Dermis microvascular lymphatic vessel endothelial cell (primary cell): ENCODE data around the gene GH1. TPM values are rescaled to one million over a fixed set of nuclear protein-coding genes. Genes with fewer than 3 reads are reported as not detected.
"Not testable (repeated sequence)": the region's sequence is repeated elsewhere in the genome, so short reads cannot be mapped to it uniquely, and the experiment has no call there.

Experiments
- DNase-seq, 2 donors: peaks; one replicate each; pipeline versions ENCODE4 v3.0.0 to v3.0.0-alpha.2; 2010; ENCODE audit warnings: low read depth in 2 of 2
- total RNA-seq: library from RNA; depleted of rRNA; stranded (reverse); fragments of >200 nt; gene quantifications from 2 replicates; pipeline ENCODE4 v1.2.1, GENCODE V29; 2014

Gene GH1
- total RNA-seq, 1 donor from 2014 or later = not detected

- DNase-seq = not testable (repeated sequence)
Observed at GRCh38 chr17:63898899-63899798, 19.5 kb downstream of the GH1 start.

- DNase-seq = not testable (repeated sequence)
Observed at GRCh38 chr17:63896524-63897354, 21.9 kb downstream of the GH1 start, which contains the start of gene CSH1. Gene CSH1 (minus strand): TSS chr17:63896574. CDS start chr17:63896511, 63 bp downstream.

GRCh38 chr17:63894821-63895220 is 23.8 kb downstream of the GH1 start:
- DNase-seq = not testable (repeated sequence)

GRCh38 chr17:63894021-63894420 is 24.6 kb downstream of the GH1 start:
- DNase-seq = not testable (repeated sequence)

GRCh38 chr17:63892316-63893037 is 26.2 kb downstream of the GH1 start:
- peak in 1 of 2 donors; percentile 2 for DNase-seq

GRCh38 chr17:63889026-63889848 is 29.4 kb downstream of the GH1 start:
- peak; percentile 3 to 37 for DNase-seq

GRCh38 chr17:63885119-63885518 is 33.5 kb downstream of the GH1 start:
- DNase-seq = not testable (repeated sequence)

- not testable (repeated sequence) for DNase-seq
Observed at GRCh38 chr17:63882626-63883126, 36.0 kb downstream of the GH1 start.

GRCh38 chr17:63881935-63882601 is 36.6 kb downstream of the GH1 start, which contains the start of gene GH2:
Gene GH2 (minus strand): TSS chr17:63881944. CDS start chr17:63881801, 143 bp downstream.
- DNase-seq = peak; percentile 14 to 44

- not testable (repeated sequence) for DNase-seq
Observed at GRCh38 chr17:63881337-63881736, 37.3 kb downstream of the GH1 start.

GRCh38 chr17:63880706-63881105 is 37.9 kb downstream of the GH1 start:
- no peak for DNase-seq

GRCh38 chr17:63878413-63878812 is 40.2 kb downstream of the GH1 start:
- not testable (repeated sequence) for DNase-seq

- not testable (repeated sequence) for DNase-seq
Observed at GRCh38 chr17:63874693-63875092, 43.9 kb downstream of the GH1 start.

- not testable (repeated sequence) for DNase-seq
Observed at GRCh38 chr17:63874061-63874626, 44.5 kb downstream of the GH1 start.

- DNase-seq = not testable (repeated sequence)
Observed at GRCh38 chr17:63873577-63873976, 45.1 kb downstream of the GH1 start, which contains the start of gene CSH2. Gene CSH2 (minus strand): TSS chr17:63873677. CDS start chr17:63873614, 63 bp downstream.

GRCh38 chr17:63871646-63872365 is 46.8 kb downstream of the GH1 start:
- DNase-seq = not testable (repeated sequence)

- not testable (repeated sequence) for DNase-seq
Observed at GRCh38 chr17:63870292-63870665, 48.4 kb downstream of the GH1 start.
